Measurements from ENCODE around the gene NOM1. TPM values are rescaled to one million over a fixed set of nuclear protein-coding genes. Genes with fewer than 3 reads are reported as not detected.
"Not testable (repeated sequence)": the region's sequence is repeated elsewhere in the genome, so short reads cannot be mapped to it uniquely, and the experiment has no call there.

NOM1 gene
- total RNA-seq, 2 donors from 2014 or later = 4.1 to 6.3 TPM

- Histone ChIP-seq H3K36me3 (no peaks in the 10 kb centered on the region), H3K27me3 (no peaks in the 10 kb centered on the region), H3K4me1 (no peaks in the 10 kb centered on the region), H3K9me3 (no peaks in the 10 kb centered on the region), H3K4me3 (no peak overlapping the region), H3K27ac (no peak overlapping the region)
- no peak for TF ChIP-seq CTCF (IDR thresholded peaks at IDR 0.05)
- DNase-seq (ENCODE audit: low spot score) = no peak
Observed at GRCh38 chr7:156928406-156928747, 21.1 kb upstream of the NOM1 start.

GRCh38 chr7:156929789-156930539 is 19.5 kb upstream of the NOM1 start:
- no peak for TF ChIP-seq CTCF (IDR thresholded peaks at IDR 0.05)

GRCh38 chr7:156932006-156932405 is 17.5 kb upstream of the NOM1 start:
- Histone ChIP-seq H3K4me1 (no peaks in the 10 kb centered on the region), H3K27ac (no peak overlapping the region), H3K36me3 (no peaks in the 10 kb centered on the region), H3K4me3 (no peak overlapping the region), H3K27me3 (no peaks in the 10 kb centered on the region), H3K9me3 (no peaks in the 10 kb centered on the region)
- DNase-seq (ENCODE audit: low spot score) = no peak
- TF ChIP-seq CTCF (IDR thresholded peaks at IDR 0.05) = no peak

More at GRCh38 chr7:156929789-156930539, 19.5 kb upstream of the NOM1 start:
- no peaks in the 10 kb centered on the region for H3K27me3 ChIP-seq
- H3K4me3 ChIP-seq = no peak overlapping the region
- H3K9me3 ChIP-seq = no peaks in the 10 kb centered on the region
- no peak overlapping the region for H3K27ac ChIP-seq
- no peaks in the 10 kb centered on the region for H3K36me3 ChIP-seq
- DNase-seq (ENCODE audit: low spot score) = no peak
- H3K4me1 ChIP-seq = no peaks in the 10 kb centered on the region

- TF ChIP-seq CTCF (IDR thresholded peaks at IDR 0.05) = no peak
- H3K4me1 ChIP-seq = no peaks in the 10 kb centered on the region
- no peak overlapping the region for H3K27ac ChIP-seq
- no peak overlapping the region for H3K4me3 ChIP-seq
- H3K9me3 ChIP-seq = no peaks in the 10 kb centered on the region
- DNase-seq (ENCODE audit: low spot score) = no peak
- no peaks in the 10 kb centered on the region for H3K36me3 ChIP-seq
- H3K27me3 ChIP-seq = no peaks in the 10 kb centered on the region
Observed at GRCh38 chr7:156935250-156935649, 14.3 kb upstream of the NOM1 start.

GRCh38 chr7:156936766-156937165 is 12.7 kb upstream of the NOM1 start:
- not testable (repeated sequence) for H3K27me3 ChIP-seq; H3K4me3 ChIP-seq; H3K9me3 ChIP-seq; H3K36me3 ChIP-seq; H3K4me1 ChIP-seq; H3K27ac ChIP-seq; DNase-seq (ENCODE audit: low spot score)

GRCh38 chr7:156940421-156941122 is 8.9 kb upstream of the NOM1 start:
- no peaks in the 10 kb centered on the region for H3K27me3 ChIP-seq
- no peak for TF ChIP-seq CTCF (IDR thresholded peaks at IDR 0.05)
- DNase-seq (ENCODE audit: low spot score) = no peak

More at GRCh38 chr7:156940421-156941122, 8.9 kb upstream of the NOM1 start:
- H3K4me1 ChIP-seq = no peaks in the 10 kb centered on the region
- H3K9me3 ChIP-seq = no peaks in the 10 kb centered on the region
- no peak overlapping the region for H3K27ac ChIP-seq
- no peak overlapping the region for H3K4me3 ChIP-seq
- H3K36me3 ChIP-seq = no peaks in the 10 kb centered on the region
